Liver (tissue), 3 donors: ENCODE results near the gene SFN.

ENCODE experiments used
- EGR1 ChIP-seq, 2 donors: IDR thresholded peaks; 2 replicates each; pipeline ENCODE4 v1.6.1; 2016 to 2018; ENCODE audit warnings: antibody characterized with exemption in 2 of 2, low read depth in 2 of 2
- FOXA1 ChIP-seq: IDR thresholded peaks from 2 replicates; pipeline ENCODE4 v1.6.1; 2016; ENCODE audit warnings: antibody characterized with exemption
- GABPA ChIP-seq, 2 donors: IDR thresholded peaks in 1 of 2; conservative IDR thresholded peaks in 1 of 2; 2 replicates each; pipeline ENCODE4 v1.6.1; 2016; ENCODE audit warnings: antibody characterized with exemption in 2 of 2, mild to moderate bottlenecking in 1 of 2, moderate library complexity in 1 of 2
- HNF4G ChIP-seq: IDR thresholded peaks from 2 replicates; pipeline ENCODE4 v1.6.1; 2016; ENCODE audit warnings: antibody characterized with exemption
- JUND ChIP-seq, 2 donors: IDR thresholded peaks; 2 replicates each; pipeline ENCODE4 v1.6.1; 2016; ENCODE audit warnings: antibody characterized with exemption in 2 of 2
- RAD21 ChIP-seq, 2 donors: IDR thresholded peaks; 2 replicates each; pipeline ENCODE4 v1.6.1; 2016; ENCODE audit warnings: antibody characterized with exemption in 2 of 2, mild to moderate bottlenecking in 2 of 2
- TAF1 ChIP-seq: conservative IDR thresholded peaks from 2 replicates; pipeline ENCODE4 v1.6.1; 2016; ENCODE audit warnings: antibody characterized with exemption, mild to moderate bottlenecking
- YY1 ChIP-seq: IDR thresholded peaks from 2 replicates; pipeline ENCODE4 v1.6.1; 2016; ENCODE audit warnings: antibody characterized with exemption, mild to moderate bottlenecking
- TF ChIP-seq, protein P1 (sequence below): fragments of 150-350 bp; IDR thresholded peaks from 2 replicates; pipeline ENCODE4 v1.5.1; 2017; ENCODE audit warnings: improper control_type of control experiment, low read depth, low read length; ENCODE audit not compliant: missing input control
- TF ChIP-seq, protein P2 (sequence below): IDR thresholded peaks from 2 replicates; pipeline ENCODE4 v1.6.1; 2016; ENCODE audit warnings: antibody characterized with exemption
- TF ChIP-seq, protein P3 (sequence below): IDR thresholded peaks from 2 replicates; pipeline ENCODE4 v1.6.1; 2016; ENCODE audit warnings: antibody characterized with exemption
- TF ChIP-seq, protein P4 (sequence below): IDR thresholded peaks from 2 replicates; pipeline ENCODE4 v1.6.1; 2016; ENCODE audit warnings: antibody characterized with exemption, mild to moderate bottlenecking
- TF ChIP-seq, protein P5 (sequence below): IDR thresholded peaks from 2 replicates; pipeline ENCODE4 v1.6.1; 2016; ENCODE audit warnings: antibody characterized with exemption
- donor health status: healthy.
- donor health status: healthy.

DNA sequence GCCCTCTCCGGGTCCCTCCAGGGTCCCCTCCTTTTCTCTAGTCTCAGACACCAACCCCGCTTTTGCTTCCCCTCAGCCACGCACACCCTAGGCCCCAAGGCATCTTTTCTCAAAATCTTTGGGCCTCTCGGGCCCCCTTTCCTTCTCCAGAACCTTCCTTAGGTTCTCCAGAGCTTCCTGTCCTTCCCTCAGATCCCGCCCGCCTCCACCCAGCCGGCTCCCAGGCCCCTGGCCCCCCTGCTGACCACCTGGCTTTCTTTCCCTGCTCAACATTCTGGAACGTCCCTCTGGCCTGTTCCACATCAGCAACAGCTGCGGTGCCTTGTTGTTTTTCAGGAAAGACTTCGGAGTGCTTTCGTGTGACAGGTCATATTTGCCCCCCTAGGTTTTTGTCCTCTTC lies 35.3 kb upstream of the SFN start:
- TF ChIP-seq, protein P1, sequence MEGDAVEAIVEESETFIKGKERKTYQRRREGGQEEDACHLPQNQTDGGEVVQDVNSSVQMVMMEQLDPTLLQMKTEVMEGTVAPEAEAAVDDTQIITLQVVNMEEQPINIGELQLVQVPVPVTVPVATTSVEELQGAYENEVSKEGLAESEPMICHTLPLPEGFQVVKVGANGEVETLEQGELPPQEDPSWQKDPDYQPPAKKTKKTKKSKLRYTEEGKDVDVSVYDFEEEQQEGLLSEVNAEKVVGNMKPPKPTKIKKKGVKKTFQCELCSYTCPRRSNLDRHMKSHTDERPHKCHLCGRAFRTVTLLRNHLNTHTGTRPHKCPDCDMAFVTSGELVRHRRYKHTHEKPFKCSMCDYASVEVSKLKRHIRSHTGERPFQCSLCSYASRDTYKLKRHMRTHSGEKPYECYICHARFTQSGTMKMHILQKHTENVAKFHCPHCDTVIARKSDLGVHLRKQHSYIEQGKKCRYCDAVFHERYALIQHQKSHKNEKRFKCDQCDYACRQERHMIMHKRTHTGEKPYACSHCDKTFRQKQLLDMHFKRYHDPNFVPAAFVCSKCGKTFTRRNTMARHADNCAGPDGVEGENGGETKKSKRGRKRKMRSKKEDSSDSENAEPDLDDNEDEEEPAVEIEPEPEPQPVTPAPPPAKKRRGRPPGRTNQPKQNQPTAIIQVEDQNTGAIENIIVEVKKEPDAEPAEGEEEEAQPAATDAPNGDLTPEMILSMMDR = no peak
- TF ChIP-seq, protein P2, sequence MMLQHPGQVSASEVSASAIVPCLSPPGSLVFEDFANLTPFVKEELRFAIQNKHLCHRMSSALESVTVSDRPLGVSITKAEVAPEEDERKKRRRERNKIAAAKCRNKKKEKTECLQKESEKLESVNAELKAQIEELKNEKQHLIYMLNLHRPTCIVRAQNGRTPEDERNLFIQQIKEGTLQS = no peak
- TF ChIP-seq, protein P3, sequence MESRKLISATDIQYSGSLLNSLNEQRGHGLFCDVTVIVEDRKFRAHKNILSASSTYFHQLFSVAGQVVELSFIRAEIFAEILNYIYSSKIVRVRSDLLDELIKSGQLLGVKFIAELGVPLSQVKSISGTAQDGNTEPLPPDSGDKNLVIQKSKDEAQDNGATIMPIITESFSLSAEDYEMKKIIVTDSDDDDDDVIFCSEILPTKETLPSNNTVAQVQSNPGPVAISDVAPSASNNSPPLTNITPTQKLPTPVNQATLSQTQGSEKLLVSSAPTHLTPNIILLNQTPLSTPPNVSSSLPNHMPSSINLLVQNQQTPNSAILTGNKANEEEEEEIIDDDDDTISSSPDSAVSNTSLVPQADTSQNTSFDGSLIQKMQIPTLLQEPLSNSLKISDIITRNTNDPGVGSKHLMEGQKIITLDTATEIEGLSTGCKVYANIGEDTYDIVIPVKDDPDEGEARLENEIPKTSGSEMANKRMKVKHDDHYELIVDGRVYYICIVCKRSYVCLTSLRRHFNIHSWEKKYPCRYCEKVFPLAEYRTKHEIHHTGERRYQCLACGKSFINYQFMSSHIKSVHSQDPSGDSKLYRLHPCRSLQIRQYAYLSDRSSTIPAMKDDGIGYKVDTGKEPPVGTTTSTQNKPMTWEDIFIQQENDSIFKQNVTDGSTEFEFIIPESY = no peak
- no peak for TF ChIP-seq RAD21 (IDR thresholded peaks at IDR 0.05)
- TF ChIP-seq, protein P4, sequence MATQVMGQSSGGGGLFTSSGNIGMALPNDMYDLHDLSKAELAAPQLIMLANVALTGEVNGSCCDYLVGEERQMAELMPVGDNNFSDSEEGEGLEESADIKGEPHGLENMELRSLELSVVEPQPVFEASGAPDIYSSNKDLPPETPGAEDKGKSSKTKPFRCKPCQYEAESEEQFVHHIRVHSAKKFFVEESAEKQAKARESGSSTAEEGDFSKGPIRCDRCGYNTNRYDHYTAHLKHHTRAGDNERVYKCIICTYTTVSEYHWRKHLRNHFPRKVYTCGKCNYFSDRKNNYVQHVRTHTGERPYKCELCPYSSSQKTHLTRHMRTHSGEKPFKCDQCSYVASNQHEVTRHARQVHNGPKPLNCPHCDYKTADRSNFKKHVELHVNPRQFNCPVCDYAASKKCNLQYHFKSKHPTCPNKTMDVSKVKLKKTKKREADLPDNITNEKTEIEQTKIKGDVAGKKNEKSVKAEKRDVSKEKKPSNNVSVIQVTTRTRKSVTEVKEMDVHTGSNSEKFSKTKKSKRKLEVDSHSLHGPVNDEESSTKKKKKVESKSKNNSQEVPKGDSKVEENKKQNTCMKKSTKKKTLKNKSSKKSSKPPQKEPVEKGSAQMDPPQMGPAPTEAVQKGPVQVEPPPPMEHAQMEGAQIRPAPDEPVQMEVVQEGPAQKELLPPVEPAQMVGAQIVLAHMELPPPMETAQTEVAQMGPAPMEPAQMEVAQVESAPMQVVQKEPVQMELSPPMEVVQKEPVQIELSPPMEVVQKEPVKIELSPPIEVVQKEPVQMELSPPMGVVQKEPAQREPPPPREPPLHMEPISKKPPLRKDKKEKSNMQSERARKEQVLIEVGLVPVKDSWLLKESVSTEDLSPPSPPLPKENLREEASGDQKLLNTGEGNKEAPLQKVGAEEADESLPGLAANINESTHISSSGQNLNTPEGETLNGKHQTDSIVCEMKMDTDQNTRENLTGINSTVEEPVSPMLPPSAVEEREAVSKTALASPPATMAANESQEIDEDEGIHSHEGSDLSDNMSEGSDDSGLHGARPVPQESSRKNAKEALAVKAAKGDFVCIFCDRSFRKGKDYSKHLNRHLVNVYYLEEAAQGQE = no peak
- TF ChIP-seq EGR1 (IDR thresholded peaks at IDR 0.05; ENCODE audit: low read depth in 2 of 2) = no peak
- no peak for TF ChIP-seq TAF1
- no peak for TF ChIP-seq YY1
- TF ChIP-seq JUND (IDR thresholded peaks at IDR 0.05) = no peak
- TF ChIP-seq GABPA (IDR thresholded peaks at IDR 0.05 in 1 of 2, conservative IDR thresholded peaks at IDR 0.05 in 1 of 2) = no peak
- TF ChIP-seq, protein P5, sequence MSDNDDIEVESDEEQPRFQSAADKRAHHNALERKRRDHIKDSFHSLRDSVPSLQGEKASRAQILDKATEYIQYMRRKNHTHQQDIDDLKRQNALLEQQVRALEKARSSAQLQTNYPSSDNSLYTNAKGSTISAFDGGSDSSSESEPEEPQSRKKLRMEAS = no peak
- no peak for TF ChIP-seq FOXA1
- TF ChIP-seq HNF4G = no peak
